Activated B cell treated with CpG ODN at 0.5 μM for 24 hours (primary cell): ENCODE data around the gene SLC24A5. TPM values are rescaled to one million over a fixed set of nuclear protein-coding genes. Genes with fewer than 3 reads are reported as not detected.

ENCODE experiments used
- ATAC-seq: fragments of 200-7000 bp; cut with Tn5 transposase; one replicate; pipeline ENCODE4 v1.10.0; 2021; ENCODE audit warnings: low read depth, mild to moderate bottlenecking, moderate library complexity
- CTCF ChIA-PET: fragments of 350-600 bp; sonication (Branson Sonifier 250); formaldehyde crosslinking; loops from one replicate; lab custom pipeline; 2021; ENCODE audit warnings: antibody characterized with exemption; lab: Charles Lee
- POLR2A ChIA-PET: fragments of 350-600 bp; sonication (Branson Sonifier 250); formaldehyde crosslinking; loops from one replicate; lab custom pipeline; 2021; ENCODE audit warnings: antibody characterized with exemption; lab: Charles Lee
- DNase-seq: peaks from one replicate; pipeline ENCODE4 v3.0.0; 2022
- H3K27ac Mint-ChIP-seq: one replicate; pipeline ENCODE4 v1.8.0; 2020; ENCODE audit warnings: mixed read lengths
- H3K27me3 Mint-ChIP-seq: one replicate; pipeline ENCODE4 v1.8.0; 2021; ENCODE audit warnings: mixed read lengths
- H3K36me3 Mint-ChIP-seq: one replicate; pipeline ENCODE4 v1.8.0; 2021; ENCODE audit warnings: low read depth, mixed read lengths
- H3K4me1 Mint-ChIP-seq: one replicate; pipeline ENCODE4 v1.8.0; 2021; ENCODE audit warnings: mixed read lengths
- H3K4me3 Mint-ChIP-seq: one replicate; pipeline ENCODE4 v1.8.0; 2020; ENCODE audit warnings: mild to moderate bottlenecking, mixed read lengths
- H3K9me3 Mint-ChIP-seq: one replicate; pipeline ENCODE4 v1.8.0; 2020; ENCODE audit warnings: mixed read lengths
- intact Hi-C: fragments of 100-400 bp; cut with micrococcal nuclease; formaldehyde crosslinking; loops from one replicate; pipeline ENCODE4 v1.15.1; 2024
- total RNA-seq: library from RNA; stranded (reverse); gene quantifications from 2 replicates; pipeline ENCODE4 v1.2.3, GENCODE V29; 2022
- TF ChIP-seq, protein P1 (sequence below): fragments of 200-600 bp; IDR thresholded peaks from one replicate; pipeline ENCODE4 v1.8.0; 2022; ENCODE audit warnings: antibody characterized with exemption, mild to moderate bottlenecking

The SLC24A5 gene
- total RNA-seq, 1 donor from 2014 or later: not detected

- H3K27me3 Mint-ChIP-seq: peaks cover 3% of the 10 kb centered on the region
- no peak overlapping the region for H3K4me3 Mint-ChIP-seq
- no peak overlapping the region for H3K27ac Mint-ChIP-seq
- no peaks in the 10 kb centered on the region for H3K9me3 Mint-ChIP-seq
- no peaks in the 10 kb centered on the region for H3K4me1 Mint-ChIP-seq
- POLR2A ChIA-PET: no interaction called here
- H3K36me3 Mint-ChIP-seq: no peaks in the 10 kb centered on the region
- ATAC-seq: no peak
- intact Hi-C loops: no loop called here
- CTCF ChIA-PET: no interaction called here
- DNase-seq: no peak
- TF ChIP-seq, protein P1, sequence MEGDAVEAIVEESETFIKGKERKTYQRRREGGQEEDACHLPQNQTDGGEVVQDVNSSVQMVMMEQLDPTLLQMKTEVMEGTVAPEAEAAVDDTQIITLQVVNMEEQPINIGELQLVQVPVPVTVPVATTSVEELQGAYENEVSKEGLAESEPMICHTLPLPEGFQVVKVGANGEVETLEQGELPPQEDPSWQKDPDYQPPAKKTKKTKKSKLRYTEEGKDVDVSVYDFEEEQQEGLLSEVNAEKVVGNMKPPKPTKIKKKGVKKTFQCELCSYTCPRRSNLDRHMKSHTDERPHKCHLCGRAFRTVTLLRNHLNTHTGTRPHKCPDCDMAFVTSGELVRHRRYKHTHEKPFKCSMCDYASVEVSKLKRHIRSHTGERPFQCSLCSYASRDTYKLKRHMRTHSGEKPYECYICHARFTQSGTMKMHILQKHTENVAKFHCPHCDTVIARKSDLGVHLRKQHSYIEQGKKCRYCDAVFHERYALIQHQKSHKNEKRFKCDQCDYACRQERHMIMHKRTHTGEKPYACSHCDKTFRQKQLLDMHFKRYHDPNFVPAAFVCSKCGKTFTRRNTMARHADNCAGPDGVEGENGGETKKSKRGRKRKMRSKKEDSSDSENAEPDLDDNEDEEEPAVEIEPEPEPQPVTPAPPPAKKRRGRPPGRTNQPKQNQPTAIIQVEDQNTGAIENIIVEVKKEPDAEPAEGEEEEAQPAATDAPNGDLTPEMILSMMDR: no peak
These were observed 35.8 kb upstream of the SLC24A5 start for GRCh38 chr15:48084759-48085590.

DNA sequence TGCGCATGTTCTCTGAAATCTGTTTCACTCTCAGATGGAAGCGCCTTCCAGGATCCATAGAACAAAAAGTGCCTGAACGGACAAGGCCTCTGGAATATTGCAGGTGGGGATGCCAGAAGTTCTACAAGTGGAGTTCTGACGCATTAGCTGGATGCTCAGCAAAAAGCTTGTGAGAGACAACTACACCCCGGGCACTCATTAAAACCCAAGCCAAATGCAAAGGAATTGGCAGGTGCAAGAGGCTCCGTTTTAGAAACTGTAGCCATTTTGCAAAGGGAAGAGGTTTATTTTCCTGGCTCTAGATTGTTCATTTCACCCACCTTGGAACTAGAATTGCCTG, 35.2 kb upstream of the SLC24A5 start:
- no peaks in the 10 kb centered on the region for H3K9me3 Mint-ChIP-seq
- H3K4me1 Mint-ChIP-seq: no peaks in the 10 kb centered on the region
- DNase-seq (no peak), ATAC-seq (no peak)
- TF ChIP-seq, protein P1: no peak
- POLR2A ChIA-PET: no interaction called here
- no peaks in the 10 kb centered on the region for H3K36me3 Mint-ChIP-seq
- intact Hi-C loops: no loop called here
- CTCF ChIA-PET: no interaction called here
- H3K4me3 Mint-ChIP-seq: no peak overlapping the region
- peaks cover under 1% of the 10 kb centered on the region for H3K27me3 Mint-ChIP-seq
- no peak overlapping the region for H3K27ac Mint-ChIP-seq

DNA sequence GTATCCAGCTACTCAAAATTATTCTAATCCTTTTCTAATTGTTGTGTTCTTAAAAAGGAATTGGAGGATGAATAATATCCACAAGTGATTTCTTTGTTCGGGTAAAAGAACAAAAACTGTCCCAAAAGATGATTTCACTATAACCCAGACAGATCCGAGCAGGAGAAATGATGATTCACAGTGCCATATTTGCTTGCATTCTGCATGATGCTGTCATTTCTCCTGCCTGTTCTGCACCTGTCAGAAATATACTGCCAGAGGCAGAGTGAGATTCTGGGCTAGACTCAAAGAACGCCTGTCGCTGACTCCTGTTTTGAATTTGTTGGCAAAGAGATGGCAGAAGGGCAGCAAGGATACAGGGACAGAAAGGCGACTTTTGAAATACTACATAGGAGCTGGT, 34.7 kb upstream of the SLC24A5 start:
- Mint-ChIP-seq H3K9me3 (no peaks in the 10 kb centered on the region), H3K4me3 (no peak overlapping the region), H3K36me3 (no peaks in the 10 kb centered on the region), H3K4me1 (no peaks in the 10 kb centered on the region), H3K27me3 (no peaks in the 10 kb centered on the region), H3K27ac (no peak overlapping the region)
- ChIA-PET POLR2A (no interaction called here), CTCF (no interaction called here)
- ATAC-seq: no peak
- TF ChIP-seq, protein P1: no peak
- DNase-seq: no peak
- intact Hi-C loops: no loop called here

GRCh38 chr15:48086576-48086975, 34.2 kb upstream of the SLC24A5 start:
- intact Hi-C loops: no loop called here

GRCh38 chr15:48087844-48088243, 32.9 kb upstream of the SLC24A5 start:
- DNase-seq: no peak
- no peak for ATAC-seq
- no peak overlapping the region for H3K27ac Mint-ChIP-seq
- ChIA-PET POLR2A (no interaction called here), CTCF (no interaction called here)
- H3K9me3 Mint-ChIP-seq: no peaks in the 10 kb centered on the region
- no peaks in the 10 kb centered on the region for H3K27me3 Mint-ChIP-seq
- no peaks in the 10 kb centered on the region for H3K36me3 Mint-ChIP-seq
- intact Hi-C loops: no loop called here
- TF ChIP-seq, protein P1: no peak
- no peaks in the 10 kb centered on the region for H3K4me1 Mint-ChIP-seq
- no peak overlapping the region for H3K4me3 Mint-ChIP-seq

More at GRCh38 chr15:48086576-48086975, 34.2 kb upstream of the SLC24A5 start:
- no peaks in the 10 kb centered on the region for H3K4me1 Mint-ChIP-seq
- no peak overlapping the region for H3K4me3 Mint-ChIP-seq
- ATAC-seq (no peak), DNase-seq (no peak)
- no peaks in the 10 kb centered on the region for H3K36me3 Mint-ChIP-seq
- no peaks in the 10 kb centered on the region for H3K9me3 Mint-ChIP-seq
- ChIA-PET POLR2A (no interaction called here), CTCF (no interaction called here)
- TF ChIP-seq, protein P1: no peak
- no peaks in the 10 kb centered on the region for H3K27me3 Mint-ChIP-seq
- H3K27ac Mint-ChIP-seq: no peak overlapping the region
